ENCODE measurements around the gene ISG15.
A peak's percentile ranks its signal among the peaks of the same experiment; 100 is the strongest.
"Not testable (repeated sequence)": the region's sequence is repeated elsewhere in the genome, so short reads cannot be mapped to it uniquely, and the experiment has no call there.

Gene ISG15

GRCh38 chr1:1055841-1056736 is 42.8 kb downstream of the ISG15 start:
- TF ChIP-seq, protein P1, sequence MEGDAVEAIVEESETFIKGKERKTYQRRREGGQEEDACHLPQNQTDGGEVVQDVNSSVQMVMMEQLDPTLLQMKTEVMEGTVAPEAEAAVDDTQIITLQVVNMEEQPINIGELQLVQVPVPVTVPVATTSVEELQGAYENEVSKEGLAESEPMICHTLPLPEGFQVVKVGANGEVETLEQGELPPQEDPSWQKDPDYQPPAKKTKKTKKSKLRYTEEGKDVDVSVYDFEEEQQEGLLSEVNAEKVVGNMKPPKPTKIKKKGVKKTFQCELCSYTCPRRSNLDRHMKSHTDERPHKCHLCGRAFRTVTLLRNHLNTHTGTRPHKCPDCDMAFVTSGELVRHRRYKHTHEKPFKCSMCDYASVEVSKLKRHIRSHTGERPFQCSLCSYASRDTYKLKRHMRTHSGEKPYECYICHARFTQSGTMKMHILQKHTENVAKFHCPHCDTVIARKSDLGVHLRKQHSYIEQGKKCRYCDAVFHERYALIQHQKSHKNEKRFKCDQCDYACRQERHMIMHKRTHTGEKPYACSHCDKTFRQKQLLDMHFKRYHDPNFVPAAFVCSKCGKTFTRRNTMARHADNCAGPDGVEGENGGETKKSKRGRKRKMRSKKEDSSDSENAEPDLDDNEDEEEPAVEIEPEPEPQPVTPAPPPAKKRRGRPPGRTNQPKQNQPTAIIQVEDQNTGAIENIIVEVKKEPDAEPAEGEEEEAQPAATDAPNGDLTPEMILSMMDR (conservative IDR thresholded peaks at IDR 0.05; ENCODE audit: low read length): no peak
- no peak for DNase-seq (ENCODE audit: low read depth)
- H3K4me3 ChIP-seq (ENCODE audit: low read length): no peak overlapping the region

DNA sequence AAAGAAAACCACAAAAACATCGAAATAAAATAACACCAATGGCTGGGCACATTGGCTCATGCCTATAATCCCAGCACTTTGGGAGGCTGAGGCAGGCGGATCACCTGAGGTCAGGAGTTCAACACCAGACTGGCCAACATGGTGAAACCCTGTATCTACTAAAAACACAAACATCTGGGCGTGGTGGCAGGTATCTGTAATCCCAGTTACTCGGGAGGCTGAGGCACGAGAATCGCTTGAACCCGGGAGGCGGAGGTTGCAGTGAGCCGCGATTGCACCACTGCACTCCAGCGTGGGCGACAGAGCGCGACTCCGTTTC is 44.4 kb downstream of the ISG15 start:
- not testable (repeated sequence) for H3K4me3 ChIP-seq (ENCODE audit: low read length); DNase-seq (ENCODE audit: low read depth)

- DNase-seq (ENCODE audit: low read depth): no peak
- H3K4me3 ChIP-seq (ENCODE audit: low read length): no peak overlapping the region
- TF ChIP-seq, protein P1 (conservative IDR thresholded peaks at IDR 0.05; ENCODE audit: low read length): no peak
These were observed 45.0 kb downstream of the ISG15 start for GRCh38 chr1:1058088-1058905.

DNA sequence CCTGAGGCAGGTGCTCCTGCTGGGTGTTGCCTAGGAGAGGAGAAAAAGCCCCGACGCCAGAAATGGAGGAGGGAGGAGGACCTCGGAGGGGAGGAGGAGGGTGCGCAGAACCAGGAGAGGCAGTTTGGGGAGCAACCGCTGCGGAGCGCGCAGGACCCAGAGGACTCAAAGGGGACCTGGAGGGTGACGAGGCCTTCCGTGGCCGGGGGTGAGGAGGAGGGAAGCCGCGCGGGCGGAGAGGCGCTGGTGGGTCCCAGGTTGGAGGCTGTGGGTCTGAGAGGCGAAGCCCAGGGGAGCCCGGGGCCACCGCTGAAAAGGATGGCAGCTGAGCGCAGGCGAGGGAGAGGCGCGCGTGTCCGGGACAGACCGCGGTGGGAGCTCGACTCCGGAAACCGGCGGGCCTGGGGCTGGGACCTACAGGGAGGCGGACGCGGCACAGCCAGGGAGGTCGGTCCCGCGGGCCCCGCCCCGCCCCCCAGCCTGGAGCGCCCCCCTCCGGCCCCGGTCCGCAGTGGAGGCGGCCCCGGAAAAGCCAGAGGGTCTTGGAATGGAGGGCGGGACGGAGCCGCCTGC is 45.7 kb downstream of the ISG15 start:
- no peak for DNase-seq (ENCODE audit: low read depth)

GRCh38 chr1:1059494-1060280 is 46.4 kb downstream of the ISG15 start:
- peak overlapping the region; percentile 50 for H3K4me3 ChIP-seq (ENCODE audit: low read length)
- peak; percentile 66 for DNase-seq (ENCODE audit: low read depth)
- TF ChIP-seq, protein P1 (conservative IDR thresholded peaks at IDR 0.05; ENCODE audit: low read length): no peak

More for the DNA sequence above, 45.7 kb downstream of the ISG15 start:
- H3K4me3 ChIP-seq (ENCODE audit: low read length): peak overlapping the region; percentile 50
- TF ChIP-seq, protein P1 (conservative IDR thresholded peaks at IDR 0.05; ENCODE audit: low read length): no peak

GRCh38 chr1:1060281-1061000 is 47.1 kb downstream of the ISG15 start:
- TF ChIP-seq, protein P1 (conservative IDR thresholded peaks at IDR 0.05; ENCODE audit: low read length): no peak
- no peak for DNase-seq (ENCODE audit: low read depth)
- H3K4me3 ChIP-seq (ENCODE audit: low read length): no peak overlapping the region
